ENCODE results near the gene CTAGE9. TPM values are rescaled to one million over a fixed set of nuclear protein-coding genes. Genes with fewer than 3 reads are reported as not detected.

The CTAGE9 gene
- total and polyA plus RNA-seq, 5 experiments from 2014 or later = not detected

- ATAC-seq = no peak
- POLR2A ChIA-PET = no interaction called here
- Mint-ChIP-seq H3K27ac (no peak overlapping the region), H3K4me1 (peaks cover 0 to 3% (median 0%) of the 10 kb centered on the region in 4 donors), H3K27me3 (peaks cover 4 to 20% (median 10%) of the 10 kb centered on the region in 5 donors), H3K9me3 (no peaks in the 10 kb centered on the region), H3K4me3 (no peak overlapping the region), H3K36me3 (peaks cover 0 to 4% (median 0%) of the 10 kb centered on the region in 3 donors)
- DNase-seq = no peak
Measured at GRCh38 chr6:131741688-131742393, 31.0 kb upstream of the CTAGE9 start.

- H3K36me3 Mint-ChIP-seq = peaks cover 0 to 4% (median 0%) of the 10 kb centered on the region in 3 donors
- POLR2A ChIA-PET = no interaction called here
- DNase-seq (no peak), ATAC-seq (no peak)
- H3K27me3 Mint-ChIP-seq = peaks cover 4 to 20% (median 10%) of the 10 kb centered on the region in 5 donors
- H3K27ac Mint-ChIP-seq = no peak overlapping the region
- no peaks in the 10 kb centered on the region for H3K9me3 Mint-ChIP-seq
- no peak overlapping the region for H3K4me3 Mint-ChIP-seq
- peaks cover 0 to 3% (median 0%) of the 10 kb centered on the region in 4 donors for H3K4me1 Mint-ChIP-seq
Measured at GRCh38 chr6:131740161-131740560, 29.3 kb upstream of the CTAGE9 start.

- ATAC-seq = no peak
- Mint-ChIP-seq H3K27me3 (peaks cover 1 to 18% (median 6%) of the 10 kb centered on the region in 5 donors), H3K27ac (no peak overlapping the region), H3K4me1 (peaks cover 0 to 3% (median 0%) of the 10 kb centered on the region in 4 donors), H3K36me3 (peaks cover 0 to 4% (median 0%) of the 10 kb centered on the region in 3 donors), H3K9me3 (no peaks in the 10 kb centered on the region), H3K4me3 (no peak overlapping the region)
- POLR2A ChIA-PET = no interaction called here
- no peak for DNase-seq
Measured at GRCh38 chr6:131739136-131739535, 28.3 kb upstream of the CTAGE9 start.

GRCh38 chr6:131736811-131737210 lies 26.0 kb upstream of the CTAGE9 start:
- POLR2A ChIA-PET = no interaction called here
- H3K9me3 Mint-ChIP-seq = no peaks in the 10 kb centered on the region
- H3K27ac Mint-ChIP-seq = no peak overlapping the region

GRCh38 chr6:131736003-131736596 lies 25.3 kb upstream of the CTAGE9 start:
- POLR2A ChIA-PET = no interaction called here
- Mint-ChIP-seq H3K36me3 (no peaks in the 10 kb centered on the region), H3K4me1 (no peaks in the 10 kb centered on the region), H3K9me3 (no peaks in the 10 kb centered on the region), H3K27me3 (peaks cover 0 to 1% (median under 1%) of the 10 kb centered on the region in 5 donors), H3K4me3 (no peak overlapping the region), H3K27ac (no peak overlapping the region)
- ATAC-seq (no peak), DNase-seq (no peak)

More at GRCh38 chr6:131736811-131737210, 26.0 kb upstream of the CTAGE9 start:
- ATAC-seq (no peak), DNase-seq (no peak)
- peaks cover 0 to 6% (median 0%) of the 10 kb centered on the region in 5 donors for H3K27me3 Mint-ChIP-seq
- no peaks in the 10 kb centered on the region for H3K36me3 Mint-ChIP-seq
- H3K4me3 Mint-ChIP-seq = no peak overlapping the region
- peaks cover 0 to 1% (median 0%) of the 10 kb centered on the region in 4 donors for H3K4me1 Mint-ChIP-seq

GRCh38 chr6:131733376-131734016 lies 22.7 kb upstream of the CTAGE9 start:
- no peaks in the 10 kb centered on the region for H3K9me3 Mint-ChIP-seq
- H3K4me3 Mint-ChIP-seq = no peak overlapping the region
- DNase-seq (no peak), ATAC-seq (no peak)
- peaks cover 0 to 4% (median 1%) of the 10 kb centered on the region in 5 donors for H3K27me3 Mint-ChIP-seq
- H3K36me3 Mint-ChIP-seq = peaks cover 0 to 2% (median 0%) of the 10 kb centered on the region in 3 donors
- peaks cover 0 to 2% (median 0%) of the 10 kb centered on the region in 4 donors for H3K4me1 Mint-ChIP-seq
- H3K27ac Mint-ChIP-seq = no peak overlapping the region
- POLR2A ChIA-PET = no interaction called here

GRCh38 chr6:131731224-131731623 lies 20.4 kb upstream of the CTAGE9 start:
- no peak overlapping the region for H3K27ac Mint-ChIP-seq

GRCh38 chr6:131730264-131730663 lies 19.4 kb upstream of the CTAGE9 start:
- H3K4me1 Mint-ChIP-seq = peaks cover 0 to 2% (median 0%) of the 10 kb centered on the region in 4 donors
- H3K36me3 Mint-ChIP-seq = peaks cover 0 to 10% (median 0%) of the 10 kb centered on the region in 3 donors
- POLR2A ChIA-PET = no interaction called here
- H3K9me3 Mint-ChIP-seq = peaks cover 0 to 6% (median 0%) of the 10 kb centered on the region in 9 donors
- no peak overlapping the region for H3K4me3 Mint-ChIP-seq
- H3K27me3 Mint-ChIP-seq = peaks cover 0 to 4% (median 1%) of the 10 kb centered on the region in 5 donors
- no peak for ATAC-seq
- no peak overlapping the region for H3K27ac Mint-ChIP-seq
- DNase-seq = no peak

More at GRCh38 chr6:131731224-131731623, 20.4 kb upstream of the CTAGE9 start:
- no peak for DNase-seq
- Mint-ChIP-seq H3K4me3 (no peak overlapping the region), H3K36me3 (peaks cover 0 to 8% (median 0%) of the 10 kb centered on the region in 3 donors), H3K27me3 (peaks cover 0 to 4% (median 1%) of the 10 kb centered on the region in 5 donors), H3K9me3 (peaks cover 0 to 4% (median 0%) of the 10 kb centered on the region in 9 donors), H3K4me1 (peaks cover 0 to 2% (median 0%) of the 10 kb centered on the region in 4 donors)
- POLR2A ChIA-PET = no interaction called here
- no peak for ATAC-seq

GRCh38 chr6:131729550-131729949 lies 18.7 kb upstream of the CTAGE9 start:
- no peak for ATAC-seq
- Mint-ChIP-seq H3K36me3 (peaks cover 0 to 10% (median 0%) of the 10 kb centered on the region in 3 donors), H3K9me3 (peaks cover 0 to 6% (median 0%) of the 10 kb centered on the region in 9 donors), H3K4me3 (no peak overlapping the region), H3K27me3 (peaks cover 0 to 4% (median 1%) of the 10 kb centered on the region in 5 donors), H3K4me1 (peaks cover 0 to 2% (median 0%) of the 10 kb centered on the region in 4 donors), H3K27ac (no peak overlapping the region)
- DNase-seq = no peak
- POLR2A ChIA-PET = no interaction called here

- H3K36me3 Mint-ChIP-seq = peaks cover 0 to 10% (median 0%) of the 10 kb centered on the region in 3 donors
- H3K4me1 Mint-ChIP-seq = peaks cover 0 to 2% (median 0%) of the 10 kb centered on the region in 4 donors
- peaks cover 0 to 6% (median 0%) of the 10 kb centered on the region in 9 donors for H3K9me3 Mint-ChIP-seq
- peaks cover 0 to 4% (median 0%) of the 10 kb centered on the region in 5 donors for H3K27me3 Mint-ChIP-seq
- H3K27ac Mint-ChIP-seq = no peak overlapping the region
- no peak for DNase-seq
- POLR2A ChIA-PET = no interaction called here
- H3K4me3 Mint-ChIP-seq = no peak overlapping the region
- ATAC-seq = no peak
Measured at GRCh38 chr6:131728296-131728939, 17.6 kb upstream of the CTAGE9 start.

- no peak overlapping the region for H3K27ac Mint-ChIP-seq
- POLR2A ChIA-PET = no interaction called here
- ATAC-seq (no peak), DNase-seq (no peak)
- no peak overlapping the region for H3K4me3 Mint-ChIP-seq
- peaks cover 0 to 10% (median 0%) of the 10 kb centered on the region in 3 donors for H3K36me3 Mint-ChIP-seq
- peaks cover 0 to 4% (median 0%) of the 10 kb centered on the region in 5 donors for H3K27me3 Mint-ChIP-seq
- H3K9me3 Mint-ChIP-seq = peaks cover 0 to 6% (median 0%) of the 10 kb centered on the region in 9 donors
- peaks cover 0 to 2% (median 0%) of the 10 kb centered on the region in 4 donors for H3K4me1 Mint-ChIP-seq
Measured at GRCh38 chr6:131727868-131728267, 17.1 kb upstream of the CTAGE9 start.

- no peak overlapping the region for H3K27ac Mint-ChIP-seq
- H3K27me3 Mint-ChIP-seq = peaks cover 0 to 4% (median 0%) of the 10 kb centered on the region in 5 donors
- H3K36me3 Mint-ChIP-seq = peaks cover 0 to 10% (median 0%) of the 10 kb centered on the region in 3 donors
- POLR2A ChIA-PET = no interaction called here
- no peak for DNase-seq
- no peak for ATAC-seq
- H3K4me1 Mint-ChIP-seq = peaks cover 0 to 2% (median 0%) of the 10 kb centered on the region in 4 donors
- H3K4me3 Mint-ChIP-seq = no peak overlapping the region
- H3K9me3 Mint-ChIP-seq = peaks cover 0 to 6% (median 0%) of the 10 kb centered on the region in 9 donors
Measured at GRCh38 chr6:131727467-131727866, 16.6 kb upstream of the CTAGE9 start.

All from naive thymus-derived CD8-positive, alpha-beta T cell (primary cell).